ENCODE measurements around the gene SEC23A. TPM values are rescaled to one million over a fixed set of nuclear protein-coding genes. Genes with fewer than 3 reads are reported as not detected.

SEC23A gene
- total and polyA plus RNA-seq, 2 of the 8 experiments (the other 6 are each of a cell fraction or from before 2014, with no cell fraction given), result 30.9 to 58.2 TPM

GRCh38 chr14:39038542-39038941, 64.5 kb downstream of the SEC23A start:
- no peak overlapping the region for H2AFZ ChIP-seq (ENCODE audit: low read length)
- H3K79me1 ChIP-seq (ENCODE audit: low read depth, low read length), result no peaks in the 10 kb centered on the region
- H3K23ac ChIP-seq (ENCODE audit: insufficient read length), result no peak overlapping the region
- no peak overlapping the region for H2BK5ac ChIP-seq (ENCODE audit: low read depth, low read length)
- DNase-seq (ENCODE audit: low read depth in 1 of 2, low spot score in 2 of 2) (no peak), FAIRE-seq (no peak)
- no peak overlapping the region for H2BK120ac ChIP-seq (replicated peaks; ENCODE audit: low read depth, low read length)
- H3K27me3 ChIP-seq (replicated peaks in 1 of 4; ENCODE audit: control insufficient read depth in 3 of 4, extremely low read depth in 1 of 4, insufficient read depth in 3 of 4, low read length in 3 of 4), result no peaks in the 10 kb centered on the region
- WGBS, 2 experiments (ENCODE audit: extremely low coverage in 1 of 2, insufficient coverage in 1 of 2, insufficient read length in 1 of 2, insufficient replicate concordance in 2 of 2, low coverage in 1 of 2, low lambda C conversion rate in 2 of 2, missing lambda C conversion rate in 1 of 2), result 98% methylated on average over 2 of the region's 2 CpGs; no CpG with 5 or more reads in 1 of the 2 experiments
- H3K23me2 ChIP-seq (ENCODE audit: low read depth, low read length), result peaks cover 2% of the 10 kb centered on the region; the same call in 1 of the 2 replicates
- peaks cover 5 to 57% (median 23%) of the 10 kb centered on the region in 4 experiments for H3K36me3 ChIP-seq (ENCODE audit: control insufficient read depth in 2 of 4, insufficient read depth in 4 of 4, low read length in 3 of 4)
- H3K9ac ChIP-seq (replicated peaks in 1 of 4; ENCODE audit: extremely low read depth in 1 of 4, low read depth in 3 of 4, low read length in 3 of 4), result no peak overlapping the region
- H3K18ac ChIP-seq (ENCODE audit: extremely low read depth, low read length), result no peak overlapping the region
- H3K4me2 ChIP-seq (ENCODE audit: insufficient read depth in 1 of 2, low read depth in 2 of 2, low read length in 2 of 2), result no peak overlapping the region
- no peaks in the 10 kb centered on the region for H3K79me2 ChIP-seq (ENCODE audit: control insufficient read depth in 1 of 2, insufficient read depth in 2 of 2, low read length in 2 of 2)
- no peak overlapping the region for H3K56ac ChIP-seq (replicated peaks; ENCODE audit: insufficient read length, low read depth, low read length)
- H2AK5ac ChIP-seq (ENCODE audit: low read depth, low read length), result no peak overlapping the region
- H2BK15ac ChIP-seq (ENCODE audit: low read length), result no peak overlapping the region
- H4K20me1 ChIP-seq (replicated peaks in 1 of 2; ENCODE audit: control insufficient read depth in 1 of 2, insufficient read depth in 2 of 2, low read length in 2 of 2), result no peaks in the 10 kb centered on the region
- no peak overlapping the region for H4K8ac ChIP-seq (ENCODE audit: extremely low read depth, insufficient read depth, low read length)
- H3K27ac ChIP-seq (ENCODE audit: low read depth, low read length), result no peak overlapping the region
- no peak overlapping the region for H2BK20ac ChIP-seq (ENCODE audit: low read length)
- no peak overlapping the region for H4K91ac ChIP-seq (replicated peaks; ENCODE audit: insufficient read length, low read length)
- CTCF ChIA-PET (ENCODE audit: partially characterized antibody), result interaction anchor here (0.6 to 1.9 kb wide), 2 partner anchors 22 to 1413 kb away, joined by 3 to 4 read pairs; no protein-coding TSS in a partner anchor
- no peak overlapping the region for H4K5ac ChIP-seq (ENCODE audit: insufficient read length, low read depth, low read length)
- H3K4me1 ChIP-seq (replicated peaks in 1 of 4; ENCODE audit: control insufficient read depth in 3 of 4, insufficient read depth in 4 of 4, low read length in 3 of 4), result no peaks in the 10 kb centered on the region
- H3K4ac ChIP-seq (replicated peaks; ENCODE audit: insufficient read length, low read depth, low read length), result no peak overlapping the region
- POLR2A ChIA-PET (ENCODE audit: partially characterized antibody), result no interaction called here
- H3K14ac ChIP-seq (ENCODE audit: insufficient read length), result no peak overlapping the region
- no peak overlapping the region for H2BK12ac ChIP-seq (ENCODE audit: low read depth, low read length)
- no peak overlapping the region for H3K4me3 ChIP-seq (ENCODE audit: extremely low read depth in 1 of 4, insufficient read depth in 2 of 4, low read depth in 3 of 4, low read length in 4 of 4)
- no peaks in the 10 kb centered on the region for H3K9me3 ChIP-seq (ENCODE audit: insufficient read depth in 2 of 2, low read depth in 1 of 2, low read length in 1 of 2)
- TF ChIP-seq CHD1 (IDR thresholded peaks at IDR 0.05; ENCODE audit: low read depth, low read length) (no peak), JUND (IDR thresholded peaks at IDR 0.05; ENCODE audit: low read length) (no peak), TCF12 (IDR thresholded peaks at IDR 0.05; ENCODE audit: low read depth, low read length) (no peak), EGR1 (IDR thresholded peaks at IDR 0.05; ENCODE audit: borderline replicate concordance, low read depth, low read length) (no peak), SRF (IDR thresholded peaks at IDR 0.05; ENCODE audit: low read depth, low read length) (no peak), RNF2 (IDR thresholded peaks at IDR 0.05; ENCODE audit: borderline replicate concordance, low read depth, low read length, missing control alignments, poor library complexity, severe bottlenecking) (no peak), YY1 (IDR thresholded peaks at IDR 0.05; ENCODE audit: low read depth, low read length) (no peak), CBX5 (IDR thresholded peaks at IDR 0.05; ENCODE audit: low read depth, low read length) (no peak), GABPA (IDR thresholded peaks at IDR 0.05; ENCODE audit: borderline replicate concordance, insufficient read depth, low read length) (no peak), HDAC6 (IDR thresholded peaks at IDR 0.05; ENCODE audit: low read depth, low read length) (no peak)

Data from H1 (cell line).